HG02588 (cell line): ENCODE data around the gene STEAP3.
"Not testable (repeated sequence)": the region's sequence is repeated elsewhere in the genome, so short reads cannot be mapped to it uniquely, and the experiment has no call there.

Experiments used
- ATAC-seq: cut with Tn5 transposase; IDR thresholded peaks from one replicate; pipeline ENCODE4 v1.9.1; 2021; ENCODE audit warnings: mild to moderate bottlenecking, moderate library complexity; ENCODE audit not compliant: unreplicated experiment

Gene STEAP3

GRCh38 chr2:119260646-119261492, 37.2 kb downstream of the STEAP3 start:
- ATAC-seq = no peak

- no peak for ATAC-seq
Observed at GRCh38 chr2:119261493-119262225, 38.0 kb downstream of the STEAP3 start.

- no peak for ATAC-seq
Observed at GRCh38 chr2:119263025-119263424, 39.4 kb downstream of the STEAP3 start.

DNA sequence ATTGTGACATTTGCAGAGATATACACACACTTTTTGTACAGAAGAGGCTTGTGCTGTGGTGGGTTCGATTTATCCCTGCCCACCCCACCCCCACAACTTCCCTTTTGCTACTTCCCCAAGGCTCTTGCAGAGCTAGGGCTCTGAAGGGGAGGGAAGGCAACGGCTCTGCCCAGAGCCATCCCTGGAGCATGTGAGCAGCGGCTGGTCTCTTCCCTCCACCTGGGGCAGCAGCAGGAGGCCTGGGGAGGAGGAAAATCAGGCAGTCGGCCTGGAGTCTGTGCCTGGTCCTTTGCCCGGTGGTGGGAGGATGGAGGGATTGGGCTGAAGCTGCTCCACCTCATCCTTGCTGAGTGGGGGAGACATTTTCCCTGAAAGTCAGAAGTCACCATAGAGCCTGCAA, 40.0 kb downstream of the STEAP3 start:
- ATAC-seq = no peak

DNA sequence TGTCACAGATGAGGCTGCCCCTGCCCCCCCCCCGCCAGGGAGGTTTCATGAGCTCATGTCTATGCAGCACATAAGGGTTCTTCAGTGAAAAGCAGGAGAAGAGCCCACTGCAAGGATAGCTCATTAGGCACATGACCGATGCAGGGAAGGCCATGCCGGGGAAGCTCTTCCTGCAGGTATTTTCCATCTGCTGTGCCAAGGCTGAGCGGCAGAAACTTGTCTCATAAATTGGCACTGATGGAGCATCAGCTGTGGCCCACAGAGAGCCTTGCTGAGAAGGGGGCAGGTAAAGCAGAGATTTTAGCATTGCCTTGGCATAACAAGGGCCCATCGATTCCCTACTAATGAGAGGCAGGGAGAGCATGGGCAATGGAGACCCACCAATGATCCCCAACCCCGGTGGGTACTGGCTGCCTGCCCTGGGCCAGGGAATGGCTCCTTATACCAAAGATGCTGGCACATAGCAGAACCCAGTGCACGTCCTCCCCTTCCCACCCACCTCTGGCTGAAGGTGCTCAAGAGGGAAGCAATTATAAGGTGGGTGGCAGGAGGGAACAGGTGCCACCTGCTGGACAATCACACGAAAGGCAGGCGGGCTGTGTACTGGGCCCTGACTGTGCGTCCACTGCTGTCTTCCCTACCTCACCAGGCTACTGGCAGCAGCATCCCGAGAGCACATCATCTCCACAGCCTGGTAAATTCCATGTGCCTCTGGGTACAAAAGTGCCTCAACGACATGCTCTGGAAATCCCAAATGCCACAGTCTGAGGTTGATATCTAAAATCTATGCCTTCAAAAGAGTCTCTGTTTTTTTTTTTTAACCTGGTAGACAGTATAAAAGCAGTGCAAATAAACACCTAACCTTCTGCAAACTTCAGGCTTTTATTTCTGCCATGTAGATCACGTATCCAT, 41.4 kb downstream of the STEAP3 start:
- peak; percentile 93 for ATAC-seq

- ATAC-seq = no peak
Observed at GRCh38 chr2:119265693-119266066, 42.0 kb downstream of the STEAP3 start.

GRCh38 chr2:119266091-119266589, 42.5 kb downstream of the STEAP3 start:
- ATAC-seq = no peak

GRCh38 chr2:119267604-119268003, 44.0 kb downstream of the STEAP3 start:
- ATAC-seq = no peak

DNA sequence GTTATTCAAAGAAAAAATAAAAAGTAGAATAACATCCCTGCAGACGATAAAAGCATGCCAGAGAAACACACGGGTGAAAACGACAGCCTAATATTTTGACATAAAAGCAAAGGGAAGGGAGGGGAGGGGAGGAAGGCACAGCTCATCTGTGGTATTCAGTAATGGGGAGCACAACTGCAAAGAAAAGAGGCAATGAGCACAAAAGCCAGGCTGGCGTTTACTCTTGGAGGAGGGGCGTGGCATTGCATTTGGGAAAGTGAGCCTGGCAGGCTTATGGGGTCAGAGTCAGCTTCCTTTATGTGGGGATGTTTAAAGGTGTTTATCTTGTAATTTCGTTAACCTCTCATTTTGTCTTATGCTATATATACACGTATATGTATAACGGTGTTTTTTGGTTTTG, 53.2 kb downstream of the STEAP3 start:
- no peak for ATAC-seq

- ATAC-seq = not testable (repeated sequence)
Observed at GRCh38 chr2:119278385-119278784, 54.8 kb downstream of the STEAP3 start.

GRCh38 chr2:119278946-119279345, 55.3 kb downstream of the STEAP3 start:
- ATAC-seq = no peak

DNA sequence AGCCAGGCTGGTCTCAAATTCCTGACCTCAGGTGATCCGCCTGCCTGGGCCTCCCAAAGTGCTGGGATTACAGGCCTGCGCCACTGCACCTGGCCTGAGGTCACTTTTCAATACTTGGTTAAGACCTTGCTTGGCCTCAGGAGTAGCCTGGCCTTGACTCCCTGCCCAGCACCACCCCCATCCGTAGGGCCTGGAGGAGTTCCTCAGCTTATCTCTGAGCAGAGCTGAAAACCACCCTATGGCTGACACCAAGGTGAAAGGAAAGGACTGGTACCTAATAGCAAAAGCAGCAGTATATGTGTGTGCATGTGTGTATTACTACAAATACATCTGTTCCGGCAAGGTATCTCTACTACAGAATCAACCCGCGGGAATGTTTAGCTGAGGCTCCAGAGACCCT, 56.0 kb downstream of the STEAP3 start:
- ATAC-seq = no peak

DNA sequence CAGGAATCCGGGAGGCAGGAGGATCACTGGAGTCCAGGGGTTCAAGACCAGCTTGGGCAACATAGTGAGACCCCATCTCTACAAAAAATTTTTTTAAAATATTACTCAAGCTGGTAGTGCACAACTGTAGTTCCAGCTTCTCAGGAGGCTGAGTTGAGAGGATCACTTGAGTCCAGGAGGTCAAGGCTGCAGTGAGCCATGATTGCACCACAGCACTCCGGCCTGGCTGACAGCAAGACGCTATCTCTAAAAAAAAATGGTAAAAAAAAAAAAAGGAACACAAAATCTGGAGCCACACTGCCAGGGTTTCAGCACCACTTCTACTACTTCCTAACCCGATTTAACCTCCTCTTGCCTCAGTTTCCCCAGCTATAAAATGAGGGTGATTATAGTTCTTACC, 57.0 kb downstream of the STEAP3 start:
- no peak for ATAC-seq

- ATAC-seq = no peak
Observed at GRCh38 chr2:119282146-119282995, 58.7 kb downstream of the STEAP3 start.

- no peak for ATAC-seq
Observed at GRCh38 chr2:119282996-119283511, 59.4 kb downstream of the STEAP3 start.

- ATAC-seq = no peak
Observed at GRCh38 chr2:119283873-119284331, 60.3 kb downstream of the STEAP3 start.

DNA sequence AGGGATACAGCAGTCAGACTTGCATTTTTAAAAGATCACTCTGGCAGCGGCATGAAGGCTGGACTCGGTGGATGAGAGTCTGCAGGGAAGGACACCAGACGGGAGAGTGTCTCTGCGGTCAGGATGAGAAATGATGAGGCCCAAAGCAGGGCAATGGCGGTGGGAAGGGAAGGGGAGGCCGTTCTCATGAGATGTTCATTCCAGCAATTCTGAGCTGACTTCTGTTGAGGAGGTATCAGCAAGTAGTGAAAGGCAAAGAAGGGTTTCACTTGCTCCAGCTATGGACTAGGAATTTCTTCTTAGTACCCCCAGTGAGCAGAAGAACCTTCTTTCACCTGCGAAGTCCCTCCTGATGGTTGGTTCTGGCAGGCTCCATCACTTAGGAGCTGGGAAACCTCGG, 63.0 kb downstream of the STEAP3 start:
- no peak for ATAC-seq

- ATAC-seq = no peak
Observed at GRCh38 chr2:119288576-119288975, 64.9 kb downstream of the STEAP3 start.

DNA sequence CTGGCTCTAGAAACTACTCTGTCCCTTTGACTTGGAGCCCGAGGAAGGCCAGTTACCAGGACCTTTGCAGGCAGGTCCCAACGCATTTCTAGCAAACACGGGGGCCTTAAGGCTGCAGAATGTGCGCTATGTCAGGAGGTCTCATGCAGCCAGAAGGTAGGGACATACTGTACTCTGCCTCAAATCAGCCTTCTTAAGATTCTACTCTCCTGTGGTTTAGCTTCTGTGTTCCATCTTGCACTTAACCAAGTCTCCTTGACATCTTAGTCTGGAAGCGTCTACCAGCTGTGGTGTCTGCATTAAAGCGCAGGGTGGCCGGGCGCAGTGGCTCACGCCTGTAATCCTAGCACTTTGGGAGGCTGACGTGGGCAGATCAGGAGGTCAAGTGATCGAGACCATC, 65.5 kb downstream of the STEAP3 start:
- ATAC-seq = no peak

DNA sequence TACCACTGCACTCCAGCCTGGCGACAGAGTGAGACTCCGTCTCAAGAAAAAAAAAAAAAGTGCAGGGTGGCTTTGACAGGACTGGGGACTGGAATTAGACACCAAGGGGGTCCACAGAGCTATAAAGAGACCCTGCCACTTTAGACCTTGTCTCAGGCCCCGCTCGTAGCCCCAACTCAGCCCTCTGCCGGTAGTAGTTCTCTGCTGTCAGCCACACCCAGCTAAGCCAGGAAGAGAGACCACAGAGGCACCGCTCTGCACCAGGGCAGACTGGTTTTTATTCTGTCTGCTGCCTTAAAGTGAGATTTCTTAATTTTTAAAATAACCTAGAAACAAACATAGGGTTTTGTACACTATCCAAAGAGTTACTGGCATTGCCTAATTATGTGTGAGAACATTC, 66.0 kb downstream of the STEAP3 start:
- no peak for ATAC-seq
